GM03348 (cell line): Measurements from ENCODE around the gene IGFL2.
"Not testable (repeated sequence)": the region's sequence is repeated elsewhere in the genome, so short reads cannot be mapped to it uniquely, and the experiment has no call there.

Source experiments
- DNase-seq: peaks from one replicate; pipeline ENCODE4 v3.0.0; 2012; ENCODE audit warnings: low spot score

Gene IGFL2

DNA sequence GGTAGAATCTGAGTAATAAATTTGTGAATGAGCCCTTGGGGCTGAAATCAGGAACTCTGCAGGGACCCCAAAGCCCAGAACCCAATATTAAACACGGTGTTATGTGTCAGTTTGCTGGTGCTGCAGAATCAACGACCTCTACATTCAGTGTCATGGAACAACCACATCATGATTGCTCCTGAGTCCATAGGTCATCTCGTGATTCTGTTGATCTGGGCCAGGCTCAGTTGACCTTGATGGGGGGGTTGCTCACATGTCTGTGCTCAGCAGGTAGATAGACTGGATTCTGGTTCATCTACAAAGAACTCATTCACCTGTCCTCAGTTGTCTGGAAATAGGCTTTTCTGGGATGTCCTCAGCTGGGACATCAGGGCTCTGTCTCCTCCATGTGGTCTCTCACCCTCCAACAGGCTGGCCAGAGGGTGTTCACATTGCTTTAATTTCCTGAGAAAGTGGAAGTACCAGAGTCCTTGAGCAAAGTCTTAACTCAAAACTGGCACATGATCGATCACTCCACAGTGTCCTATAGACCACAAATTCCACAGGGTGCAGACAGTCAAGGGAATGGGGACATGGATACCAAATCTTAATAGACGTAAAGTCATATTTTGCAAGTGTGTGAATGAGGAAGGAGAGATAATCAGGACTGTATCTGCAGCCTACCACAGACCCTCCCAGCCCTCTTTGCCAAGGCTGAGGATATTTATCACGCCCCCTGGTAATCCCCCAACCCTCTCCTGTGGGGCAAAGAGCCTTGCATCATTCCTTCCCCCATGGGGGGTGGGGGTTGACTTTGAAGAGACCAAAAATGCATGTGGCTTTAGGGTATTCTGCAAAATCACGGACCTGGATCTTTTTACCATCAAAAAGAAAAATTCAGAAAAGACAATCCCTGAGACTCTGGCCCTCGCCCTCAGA lies 42.2 kb downstream of the IGFL2 start:
- DNase-seq = no peak

DNA sequence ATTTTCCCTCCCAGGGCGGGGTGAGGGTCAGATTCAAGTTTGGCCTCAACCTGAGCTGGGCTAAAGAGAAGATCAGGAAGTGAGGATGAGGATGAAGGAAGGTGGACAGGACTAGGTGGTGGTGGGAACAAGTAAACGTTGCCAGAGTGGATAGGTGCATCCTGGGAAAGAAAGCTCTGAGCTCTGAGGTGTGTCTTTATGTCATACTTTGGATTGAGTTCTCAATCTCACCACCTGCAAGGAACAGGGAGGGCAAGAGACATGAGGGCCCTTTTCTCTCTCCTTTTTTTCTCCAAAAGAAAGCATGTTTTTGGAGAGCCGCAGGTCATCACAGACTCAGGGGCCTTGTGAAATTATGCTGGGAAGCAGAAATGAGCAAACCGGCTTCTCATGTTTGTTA lies 43.3 kb downstream of the IGFL2 start:
- DNase-seq = no peak

DNA sequence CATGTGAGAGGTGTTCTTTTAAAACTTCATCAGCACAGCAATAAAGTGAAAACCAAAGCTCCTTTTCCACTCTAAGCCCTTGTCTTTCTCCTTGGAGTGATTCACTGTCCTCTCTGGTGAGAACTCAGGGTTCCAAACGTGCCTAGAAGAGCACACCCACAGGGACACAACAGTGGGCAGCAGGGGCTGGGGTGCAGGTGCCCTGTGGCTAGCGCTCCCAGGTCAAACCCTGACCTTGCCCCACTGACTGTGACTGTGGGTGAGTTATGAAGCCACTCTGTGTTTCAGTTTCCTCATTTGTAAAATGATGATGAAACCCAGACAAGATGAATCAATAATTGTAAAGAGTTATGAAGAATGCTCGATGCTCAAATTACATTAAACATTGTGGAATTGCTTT lies 43.9 kb downstream of the IGFL2 start:
- no peak for DNase-seq

DNA sequence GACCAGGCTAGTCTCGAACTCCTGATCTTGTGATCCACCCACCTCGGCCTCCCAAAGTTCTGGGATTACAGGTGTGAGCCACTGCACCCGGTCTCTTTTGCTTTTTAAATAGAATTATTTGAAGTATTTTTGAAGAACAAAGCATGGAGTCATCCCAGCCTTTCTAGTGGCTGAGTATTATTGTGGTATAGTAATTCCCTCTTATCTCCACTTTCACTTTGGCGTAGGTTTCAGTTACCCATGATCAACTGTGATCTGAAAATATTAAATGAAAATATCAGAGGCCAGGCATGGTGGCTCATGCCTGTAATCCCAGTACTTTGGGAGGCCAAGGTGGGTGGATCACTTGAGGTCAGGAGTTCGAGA lies 44.6 kb downstream of the IGFL2 start:
- not testable (repeated sequence) for DNase-seq

DNA sequence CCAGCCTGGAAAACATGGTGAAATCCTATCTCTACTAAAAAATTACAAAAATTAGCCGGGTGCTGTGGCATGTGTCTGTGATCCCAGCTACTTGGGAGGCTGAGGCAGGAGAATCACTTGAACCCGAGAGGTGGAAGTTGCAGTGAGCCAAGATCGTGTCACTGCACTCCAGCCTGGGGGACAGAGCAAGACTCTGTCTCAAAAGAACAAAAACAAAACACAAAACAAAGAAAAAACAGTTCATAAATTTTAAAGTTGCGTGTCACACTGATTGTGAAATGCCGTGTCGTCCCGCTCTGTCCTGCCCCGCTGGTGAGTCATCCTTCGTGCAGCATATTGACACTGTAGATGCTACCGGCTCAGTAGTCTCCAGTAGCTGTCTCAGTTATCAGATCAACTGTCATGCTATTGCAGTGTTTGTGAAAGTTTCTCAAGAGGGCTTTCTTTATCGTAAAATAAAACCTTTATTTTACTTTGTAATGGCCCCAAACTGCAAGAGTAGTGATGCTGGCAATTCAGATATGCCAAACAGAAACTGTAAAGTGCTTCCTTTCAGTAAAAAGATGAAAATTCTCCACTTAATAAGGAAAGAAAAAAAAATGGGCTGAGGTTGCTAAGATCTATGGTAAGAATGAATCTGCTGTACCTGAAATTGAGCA lies 45.1 kb downstream of the IGFL2 start:
- peak; percentile 79 for DNase-seq

DNA sequence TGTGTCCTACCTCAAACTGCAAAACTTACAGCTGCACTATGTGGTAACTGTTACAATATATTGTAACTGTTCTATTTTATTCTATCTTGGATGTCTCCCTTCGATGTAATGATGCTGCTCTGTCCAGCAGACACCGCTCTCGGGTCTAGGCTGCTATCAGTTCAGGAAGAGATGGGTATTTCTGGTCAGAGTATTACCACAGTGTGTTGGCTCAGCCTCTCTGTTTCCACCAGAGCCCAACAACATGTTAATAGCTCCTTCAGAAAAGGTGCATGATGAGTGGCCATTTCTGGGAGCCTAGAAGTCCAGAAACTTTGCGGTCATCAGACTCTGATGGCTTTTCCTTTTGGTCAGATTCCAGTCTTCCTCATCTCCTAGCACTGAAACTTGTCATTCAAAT lies 45.6 kb downstream of the IGFL2 start:
- no peak for DNase-seq

DNA sequence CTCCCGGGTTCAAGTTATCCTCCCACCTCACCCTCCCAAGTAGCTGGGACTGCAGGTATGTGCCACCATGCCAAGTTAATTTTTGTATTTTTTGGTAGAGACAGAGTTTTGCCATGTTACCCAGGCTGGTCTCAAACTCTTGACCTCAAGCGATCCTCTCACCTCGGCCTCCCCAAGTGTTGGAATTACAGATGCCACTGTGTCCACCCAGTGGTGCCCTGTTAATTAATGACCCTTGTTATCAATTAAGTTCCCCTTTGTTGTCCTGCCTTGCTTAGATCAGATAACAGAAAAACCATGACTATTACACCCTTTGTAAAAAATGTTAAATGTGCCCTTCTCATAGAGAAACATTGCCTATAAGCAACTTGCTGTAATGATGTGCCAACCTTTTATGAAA lies 47.1 kb downstream of the IGFL2 start:
- no peak for DNase-seq

DNA sequence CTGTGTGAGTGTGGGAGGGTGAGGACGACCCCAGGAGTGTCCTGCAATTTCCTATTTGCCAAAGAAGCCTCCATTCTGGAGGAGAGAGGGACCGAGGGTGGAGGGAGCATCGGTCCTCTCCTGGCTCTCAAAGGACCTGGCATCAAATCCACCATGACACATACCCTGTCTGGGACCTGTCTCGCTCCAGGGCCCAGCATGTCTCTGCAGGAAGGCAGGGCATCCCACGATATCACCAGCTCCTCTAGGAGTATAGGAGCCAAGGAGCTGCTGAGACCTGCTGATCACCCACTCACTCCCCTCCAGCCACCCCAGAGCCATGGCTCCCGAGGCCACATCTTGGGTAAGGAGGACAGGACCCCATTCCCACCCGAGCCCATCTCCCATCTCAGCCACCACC lies 47.9 kb downstream of the IGFL2 start:
- DNase-seq = not testable (repeated sequence)

DNA sequence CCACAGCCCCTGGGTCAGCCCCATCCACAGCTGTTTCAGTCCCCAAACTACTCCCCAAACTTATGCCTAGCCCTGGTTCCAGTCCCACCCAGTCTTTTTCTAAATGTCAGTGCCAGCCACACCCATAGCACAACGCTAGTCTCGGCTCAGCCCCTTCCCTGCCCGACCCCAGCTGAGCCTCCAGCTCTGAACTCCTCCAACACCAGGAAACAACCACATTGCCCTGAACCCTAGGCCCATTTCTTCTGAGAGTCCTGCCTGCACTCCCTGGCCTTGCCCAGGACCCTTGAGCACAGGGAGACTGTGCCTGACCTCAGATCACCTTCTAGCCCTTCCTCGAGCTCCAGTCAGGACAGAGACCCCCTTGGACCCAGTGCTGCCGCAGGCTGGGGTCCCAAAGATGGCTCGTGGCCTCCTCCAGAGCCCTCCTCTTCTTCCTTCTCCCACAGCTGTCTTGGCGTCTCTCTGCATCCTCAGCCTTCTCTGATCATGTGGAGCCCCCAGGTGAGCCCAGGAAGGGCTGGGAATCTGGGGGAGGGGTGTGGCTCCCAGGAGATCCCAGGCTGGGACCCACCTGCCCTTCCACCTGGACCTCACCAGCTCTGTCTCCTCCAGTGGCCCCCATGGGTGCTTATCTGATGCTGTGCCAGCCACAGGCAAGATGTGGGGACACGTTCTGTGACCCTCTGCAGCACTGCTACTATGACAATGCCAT lies 48.5 kb downstream of the IGFL2 start:
- no peak for DNase-seq

DNA sequence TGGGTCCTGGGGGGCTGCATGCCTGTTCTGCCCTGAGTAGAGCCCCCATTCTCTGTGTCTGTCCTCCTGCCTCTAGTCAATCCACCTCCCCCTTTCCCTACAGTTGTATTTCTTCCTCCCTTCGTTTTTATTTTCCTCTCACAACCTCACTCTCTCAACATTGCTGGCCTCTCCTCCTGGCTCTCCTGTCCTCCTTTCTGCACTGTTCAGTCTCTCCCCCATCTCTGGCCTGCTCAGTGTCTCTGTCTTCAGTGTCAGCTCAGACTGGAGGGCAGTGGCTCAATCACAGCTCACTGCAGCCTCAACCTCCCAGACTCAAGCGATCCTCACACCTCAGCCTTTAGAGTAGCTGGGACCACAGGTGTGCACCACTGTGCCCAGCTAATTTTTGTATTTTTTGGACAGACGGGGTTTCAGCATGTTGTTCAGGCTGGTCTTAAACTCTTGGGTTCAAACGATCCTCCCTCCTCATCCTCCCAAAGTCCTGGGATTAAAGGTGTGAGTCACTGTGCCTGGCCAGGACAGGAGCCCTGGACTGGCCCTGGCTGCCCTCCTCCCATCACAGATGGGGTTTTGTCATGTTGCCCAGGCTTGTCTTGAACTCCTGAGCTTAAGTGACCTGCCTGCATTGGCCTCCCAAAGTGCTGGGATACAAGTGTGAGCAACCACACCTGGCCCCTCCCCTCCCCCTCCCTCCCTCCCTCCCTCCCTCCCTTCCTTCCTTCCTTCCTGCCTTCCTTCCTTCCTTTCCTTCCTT lies 49.5 kb downstream of the IGFL2 start:
- no peak for DNase-seq

DNA sequence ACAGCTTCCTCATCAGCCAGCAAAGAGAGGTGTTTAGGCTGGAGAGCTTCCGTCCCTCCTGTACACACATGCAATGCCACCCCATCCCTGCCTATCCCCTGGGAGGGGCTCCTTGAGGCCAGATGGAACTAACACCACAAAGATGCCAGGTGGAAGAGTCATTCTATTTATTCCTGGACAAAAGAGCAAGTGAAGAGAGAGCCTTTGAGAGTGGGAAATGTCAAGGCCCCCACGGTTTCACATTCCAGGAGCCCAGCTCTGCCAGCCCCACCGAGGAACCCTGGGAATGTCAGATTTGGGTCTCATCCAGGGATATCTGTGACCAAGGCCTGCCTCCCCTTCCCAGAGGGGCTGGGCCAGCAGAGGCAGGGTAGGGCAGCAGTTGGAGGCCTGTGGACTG lies 50.7 kb downstream of the IGFL2 start:
- no peak for DNase-seq

DNA sequence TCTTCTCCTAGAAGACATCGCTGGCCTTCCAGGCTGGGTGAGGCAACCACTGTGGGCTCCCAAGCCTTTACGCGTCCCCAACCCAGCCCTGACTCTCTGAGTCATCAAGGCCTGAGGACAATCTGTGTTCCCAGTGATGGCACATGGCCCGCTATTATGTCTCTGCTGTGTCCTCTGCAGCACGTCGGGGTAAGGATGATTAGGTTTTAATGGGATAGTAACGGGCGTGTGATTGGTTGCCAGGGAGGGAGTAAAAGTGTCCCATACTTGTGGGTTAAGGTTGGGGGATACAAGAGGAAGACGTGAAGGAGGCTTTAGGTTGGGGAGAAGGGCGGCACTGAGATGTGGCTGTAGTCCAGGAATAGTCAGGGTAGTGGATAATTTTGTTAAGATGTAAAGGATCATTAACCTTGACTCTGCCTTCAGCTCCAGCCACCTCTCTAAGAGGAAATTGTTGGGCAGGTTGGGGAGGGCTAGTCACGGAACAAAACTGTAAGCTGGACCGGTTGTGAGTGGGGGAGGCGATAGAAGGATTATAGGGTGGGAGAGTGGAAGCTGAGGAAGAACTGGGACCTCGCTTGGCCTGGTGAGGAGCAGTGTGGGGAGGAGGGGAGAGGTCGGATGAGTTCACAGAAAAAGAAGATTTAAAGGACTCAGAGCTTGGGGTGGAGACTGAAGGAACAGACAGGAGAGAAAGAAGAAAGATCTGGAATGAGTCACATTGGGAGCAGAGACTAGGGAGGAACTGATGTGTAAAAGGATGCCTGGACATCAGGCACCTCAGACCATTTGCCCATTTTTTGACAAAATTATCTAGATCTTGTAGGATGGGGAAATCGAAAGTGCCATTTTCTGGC lies 53.6 kb downstream of the IGFL2 start:
- no peak for DNase-seq

DNA sequence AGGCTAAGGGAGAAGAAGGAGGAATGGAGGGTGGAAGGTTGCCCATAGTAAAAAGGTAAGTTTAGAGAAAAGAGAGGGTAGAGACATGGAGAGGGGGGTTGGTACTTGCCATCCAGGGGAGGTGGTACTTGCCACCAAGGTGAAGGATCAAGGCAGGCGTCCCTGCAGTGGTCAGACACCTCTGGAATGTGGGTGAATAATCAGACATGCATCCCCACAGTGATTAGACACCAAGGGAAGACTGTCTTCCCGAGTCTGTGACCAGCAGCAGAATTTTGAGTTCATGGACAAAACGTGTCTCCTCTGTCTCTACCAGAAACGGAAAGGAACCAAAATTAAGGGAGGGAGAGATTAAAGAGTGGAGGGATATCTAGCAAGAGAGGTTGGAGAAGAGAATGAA lies 54.4 kb downstream of the IGFL2 start:
- no peak for DNase-seq

DNA sequence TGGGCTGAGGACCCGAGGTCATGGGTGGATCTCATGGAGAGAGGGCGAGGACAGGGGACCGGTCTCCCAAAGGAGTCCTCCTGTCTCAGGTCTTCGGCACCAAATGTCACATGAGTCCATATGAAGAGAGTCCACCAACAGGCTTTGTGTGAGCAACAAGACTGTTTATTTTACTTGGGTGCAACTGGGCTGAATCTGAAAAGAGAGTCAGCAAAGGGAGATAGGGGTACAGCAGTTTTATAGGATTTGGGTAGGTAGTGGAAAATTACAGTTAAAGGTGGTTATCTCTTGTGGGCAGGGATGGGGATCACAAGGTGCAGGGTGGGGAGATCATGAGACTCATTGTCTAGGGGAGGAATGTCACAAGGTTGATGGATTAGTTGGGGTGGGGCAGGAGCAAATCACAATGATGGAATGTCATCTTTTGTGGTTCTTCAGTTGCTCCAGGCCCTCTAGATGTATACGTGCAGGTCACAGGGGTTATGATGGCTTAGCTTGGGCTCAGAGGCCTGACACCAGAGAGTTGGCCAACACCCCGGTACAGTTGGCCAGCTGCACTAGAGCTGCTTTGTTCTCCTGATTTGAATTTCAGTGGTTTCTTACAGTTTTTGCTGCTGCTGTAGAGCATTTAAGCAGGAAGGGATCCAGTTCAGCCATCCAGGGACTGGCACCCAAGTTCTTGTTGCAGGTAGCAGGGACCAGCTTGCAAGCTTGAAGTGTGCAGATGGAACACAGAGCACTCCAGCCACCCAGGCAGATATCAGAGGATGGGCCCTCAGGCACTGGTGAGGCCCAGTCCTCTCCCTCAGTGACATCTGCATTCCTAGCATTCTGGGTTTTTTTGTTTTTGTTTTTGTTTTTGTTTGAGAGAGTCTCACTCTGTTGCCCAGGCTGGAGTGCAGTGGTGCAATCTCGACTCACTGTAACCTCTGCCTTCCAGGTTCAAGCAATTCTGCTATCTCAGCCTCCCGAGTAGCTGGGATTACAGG lies 55.1 kb downstream of the IGFL2 start:
- no peak for DNase-seq

DNA sequence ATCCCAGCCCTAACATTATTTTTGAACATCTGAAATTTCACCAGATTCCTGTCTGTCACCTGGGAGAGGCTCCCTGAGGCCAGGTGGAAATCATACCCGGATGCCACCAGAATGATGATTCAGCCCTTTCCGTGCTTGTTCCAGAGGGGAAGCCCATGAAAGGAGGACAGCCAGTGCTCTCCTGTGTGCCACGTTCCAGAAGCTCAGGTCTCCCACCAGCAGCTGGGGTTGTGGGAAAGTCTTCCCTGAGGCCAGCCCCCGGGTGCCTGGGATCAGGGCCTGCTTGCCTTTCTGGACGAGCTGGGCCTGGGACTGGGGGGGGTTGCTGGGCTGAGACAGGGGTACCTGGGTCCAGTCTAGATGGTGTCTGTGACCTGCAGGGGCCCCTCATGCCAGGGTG lies 56.0 kb downstream of the IGFL2 start:
- no peak for DNase-seq

DNA sequence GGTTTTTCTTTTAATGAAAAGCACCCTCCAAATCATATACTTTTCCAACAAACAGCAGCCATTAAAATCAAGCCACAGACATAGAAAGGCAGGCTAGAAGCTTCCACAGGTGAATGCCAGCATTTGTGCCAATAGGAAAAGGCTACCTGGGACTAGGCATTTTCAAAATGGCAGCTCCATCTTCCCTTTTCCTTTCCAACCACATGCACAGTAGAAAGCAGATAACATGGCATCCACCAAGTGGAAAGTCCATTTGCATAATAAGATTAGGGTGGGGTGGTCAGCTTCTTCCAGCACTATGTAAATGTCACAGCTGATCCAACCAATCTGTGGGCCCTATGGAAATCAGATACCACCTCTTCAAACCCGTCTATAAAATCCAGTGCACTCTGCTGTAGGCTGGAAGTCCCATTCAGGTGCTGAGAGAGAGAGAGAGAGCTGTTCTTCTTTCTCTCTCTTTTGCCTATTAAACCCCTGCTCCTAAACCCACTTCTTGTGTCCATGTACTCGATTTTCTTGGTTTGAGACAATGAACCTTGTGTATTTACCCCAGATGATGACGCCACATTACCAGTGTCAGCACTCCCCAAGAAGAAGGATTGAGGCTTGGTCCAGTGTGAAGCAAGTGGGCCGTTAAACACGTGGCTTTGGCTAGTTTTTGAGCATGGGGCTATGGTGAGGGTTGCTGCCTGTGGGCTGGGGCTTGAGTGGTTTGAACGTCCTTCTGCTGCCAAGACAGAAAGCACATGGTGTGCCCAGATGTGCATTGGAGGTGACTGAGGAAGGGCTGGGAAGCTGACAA lies 57.3 kb downstream of the IGFL2 start:
- no peak for DNase-seq

DNA sequence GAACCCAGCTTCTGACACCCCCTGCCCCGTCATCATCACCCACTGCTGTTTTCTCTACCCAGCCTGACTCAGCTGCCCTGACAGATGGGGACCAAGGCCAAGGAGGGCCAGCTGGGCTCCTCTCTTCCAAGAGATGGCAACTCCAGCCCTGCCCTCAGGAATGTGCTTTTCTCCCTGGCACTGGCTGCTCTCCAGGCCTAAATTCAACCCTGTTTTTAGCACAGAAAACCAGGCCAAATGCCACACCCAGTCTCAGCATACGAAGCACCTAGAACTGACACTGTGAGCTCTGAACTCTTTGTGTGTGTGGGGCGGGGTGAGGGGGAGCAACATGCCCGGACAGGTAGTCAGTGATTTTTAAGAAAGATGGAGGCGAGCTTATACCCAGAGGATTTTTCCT lies 58.1 kb downstream of the IGFL2 start:
- DNase-seq = no peak

DNA sequence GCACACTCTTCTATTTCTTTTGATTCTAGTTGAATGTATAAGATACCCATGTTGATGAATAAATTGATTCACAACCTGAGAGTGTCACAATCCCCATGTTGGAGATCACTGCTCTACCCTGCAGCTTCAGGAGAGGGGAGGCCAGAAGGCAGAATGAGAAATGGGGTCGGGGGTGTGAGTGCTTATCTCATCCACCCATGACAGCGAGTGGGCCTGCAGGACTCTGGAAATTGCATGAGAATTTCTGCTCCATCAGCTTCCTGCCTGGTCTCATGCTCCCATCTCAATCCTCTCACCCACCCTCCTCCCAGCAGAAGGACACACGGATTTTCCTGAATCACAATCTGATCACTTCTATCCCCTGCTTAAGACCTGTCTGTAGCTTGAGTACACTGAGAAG lies 58.6 kb downstream of the IGFL2 start:
- DNase-seq = no peak

DNA sequence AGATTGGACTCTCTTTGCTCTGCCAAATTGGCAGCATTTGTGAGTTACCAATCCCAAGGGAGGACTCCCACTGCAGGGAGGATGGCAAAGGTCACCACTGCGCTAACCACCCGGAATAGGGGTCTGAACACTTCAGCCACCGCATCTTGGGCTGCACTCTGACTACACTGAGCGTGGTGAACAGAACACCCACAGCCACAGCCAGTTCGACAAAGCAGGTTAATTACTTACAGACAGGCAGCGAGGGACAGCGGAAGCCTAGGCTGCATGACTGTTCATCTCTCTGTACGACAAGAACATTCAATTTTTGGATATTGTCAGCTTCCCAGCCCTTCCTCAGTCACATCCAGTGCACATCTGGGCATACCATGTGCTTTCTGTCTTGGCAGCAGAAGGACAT lies 59.8 kb downstream of the IGFL2 start:
- DNase-seq = not testable (repeated sequence)
